ENCODE data around the gene PCDH18.
A peak's percentile ranks its signal among the peaks of the same experiment; 100 is the strongest.
"Not testable (repeated sequence)": the region's sequence is repeated elsewhere in the genome, so short reads cannot be mapped to it uniquely, and the experiment has no call there.

Gene PCDH18, protein sequence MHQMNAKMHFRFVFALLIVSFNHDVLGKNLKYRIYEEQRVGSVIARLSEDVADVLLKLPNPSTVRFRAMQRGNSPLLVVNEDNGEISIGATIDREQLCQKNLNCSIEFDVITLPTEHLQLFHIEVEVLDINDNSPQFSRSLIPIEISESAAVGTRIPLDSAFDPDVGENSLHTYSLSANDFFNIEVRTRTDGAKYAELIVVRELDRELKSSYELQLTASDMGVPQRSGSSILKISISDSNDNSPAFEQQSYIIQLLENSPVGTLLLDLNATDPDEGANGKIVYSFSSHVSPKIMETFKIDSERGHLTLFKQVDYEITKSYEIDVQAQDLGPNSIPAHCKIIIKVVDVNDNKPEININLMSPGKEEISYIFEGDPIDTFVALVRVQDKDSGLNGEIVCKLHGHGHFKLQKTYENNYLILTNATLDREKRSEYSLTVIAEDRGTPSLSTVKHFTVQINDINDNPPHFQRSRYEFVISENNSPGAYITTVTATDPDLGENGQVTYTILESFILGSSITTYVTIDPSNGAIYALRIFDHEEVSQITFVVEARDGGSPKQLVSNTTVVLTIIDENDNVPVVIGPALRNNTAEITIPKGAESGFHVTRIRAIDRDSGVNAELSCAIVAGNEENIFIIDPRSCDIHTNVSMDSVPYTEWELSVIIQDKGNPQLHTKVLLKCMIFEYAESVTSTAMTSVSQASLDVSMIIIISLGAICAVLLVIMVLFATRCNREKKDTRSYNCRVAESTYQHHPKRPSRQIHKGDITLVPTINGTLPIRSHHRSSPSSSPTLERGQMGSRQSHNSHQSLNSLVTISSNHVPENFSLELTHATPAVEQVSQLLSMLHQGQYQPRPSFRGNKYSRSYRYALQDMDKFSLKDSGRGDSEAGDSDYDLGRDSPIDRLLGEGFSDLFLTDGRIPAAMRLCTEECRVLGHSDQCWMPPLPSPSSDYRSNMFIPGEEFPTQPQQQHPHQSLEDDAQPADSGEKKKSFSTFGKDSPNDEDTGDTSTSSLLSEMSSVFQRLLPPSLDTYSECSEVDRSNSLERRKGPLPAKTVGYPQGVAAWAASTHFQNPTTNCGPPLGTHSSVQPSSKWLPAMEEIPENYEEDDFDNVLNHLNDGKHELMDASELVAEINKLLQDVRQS

DNA sequence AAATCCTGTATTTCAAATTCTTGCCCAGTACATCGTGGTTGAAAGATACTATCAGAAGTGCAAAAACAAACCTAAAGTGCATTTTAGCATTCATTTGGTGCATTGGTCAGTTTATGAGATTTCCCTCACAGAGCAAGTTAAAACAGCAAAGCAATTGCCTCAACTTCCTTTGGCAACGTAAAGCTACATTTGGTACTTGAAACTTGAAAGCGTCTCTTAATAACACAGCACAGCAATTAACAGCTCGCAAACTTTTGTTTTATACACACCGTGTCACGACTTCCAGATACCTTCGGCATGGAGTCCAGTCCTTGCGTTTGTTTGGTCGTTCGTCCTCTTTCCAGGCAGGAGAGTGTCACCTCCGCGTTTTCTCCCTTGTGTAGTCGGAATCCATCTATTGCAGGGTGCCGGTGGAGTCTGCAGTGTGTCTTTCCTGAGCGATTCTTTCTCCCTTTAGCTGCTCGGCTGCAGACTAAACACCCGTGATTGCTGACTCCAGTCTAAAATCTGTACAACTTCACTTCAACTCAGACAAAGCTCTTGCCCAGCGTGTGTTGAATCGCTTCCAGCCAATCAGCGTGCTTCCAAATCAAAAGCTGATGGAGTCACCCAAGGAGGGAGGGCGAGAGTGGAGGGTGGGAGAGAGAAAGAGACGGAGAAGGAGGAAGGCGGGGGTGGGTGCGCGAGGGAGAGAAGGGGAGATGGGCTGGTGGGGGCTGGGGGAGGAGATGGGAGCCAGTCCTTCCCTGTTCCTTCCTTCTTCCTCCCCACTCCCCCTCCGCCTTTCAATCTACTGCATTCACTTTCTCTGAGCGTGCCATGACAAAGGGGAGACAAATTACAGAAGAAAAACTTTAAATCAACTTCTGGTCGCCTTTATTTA is at the start of gene PCDH18:
Gene PCDH18 (minus strand): TSS at position 509 of the 883 bp plus-strand sequence. CDS start 406 bp downstream, at position 103.
- DNase-seq: peak; percentile 15

GRCh38 chr4:137576446-137576845 is 44.2 kb upstream of the PCDH18 start:
- DNase-seq: no peak

GRCh38 chr4:137572647-137573046 is 40.4 kb upstream of the PCDH18 start:
- DNase-seq: no peak

- no peak for DNase-seq
These were observed 39.9 kb upstream of the PCDH18 start for GRCh38 chr4:137572163-137572562.

DNA sequence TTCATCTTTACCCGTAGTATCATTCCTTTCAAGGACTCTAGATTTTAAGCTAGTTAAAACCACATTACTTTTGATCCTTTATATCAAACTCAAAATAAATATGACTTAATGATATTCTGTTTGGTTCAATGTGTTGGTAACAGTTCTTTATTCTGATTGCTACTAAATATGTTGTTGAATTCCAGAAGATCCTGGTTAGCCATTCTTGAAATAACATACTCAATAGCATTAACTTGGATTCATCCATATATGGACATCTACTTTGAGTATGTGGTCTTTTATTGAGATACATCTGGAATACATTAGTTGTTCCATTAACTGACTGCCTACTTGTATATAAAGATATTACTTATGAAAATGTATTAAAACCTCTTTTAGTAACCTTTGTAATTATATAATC is 27.5 kb upstream of the PCDH18 start:
- no peak for DNase-seq

DNA sequence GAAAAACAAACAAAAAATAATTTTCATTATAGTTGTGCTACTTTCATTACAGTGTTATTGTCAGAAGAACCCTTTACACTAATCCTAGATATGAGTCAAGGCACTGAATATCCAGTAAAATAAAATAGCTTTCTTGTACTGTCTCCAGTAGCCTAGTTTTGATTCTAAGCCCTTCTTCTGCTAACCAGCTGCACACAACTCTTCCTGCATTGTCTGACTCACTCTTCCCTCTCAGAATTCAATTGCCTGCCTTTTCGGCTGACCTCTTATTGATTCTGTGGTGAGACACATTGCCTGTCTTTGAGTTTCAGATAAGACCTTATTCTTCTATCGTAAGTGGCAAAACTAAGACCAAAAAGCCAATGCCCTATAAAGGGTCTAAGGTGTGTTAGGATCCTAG is 26.7 kb upstream of the PCDH18 start:
- DNase-seq: no peak

DNA sequence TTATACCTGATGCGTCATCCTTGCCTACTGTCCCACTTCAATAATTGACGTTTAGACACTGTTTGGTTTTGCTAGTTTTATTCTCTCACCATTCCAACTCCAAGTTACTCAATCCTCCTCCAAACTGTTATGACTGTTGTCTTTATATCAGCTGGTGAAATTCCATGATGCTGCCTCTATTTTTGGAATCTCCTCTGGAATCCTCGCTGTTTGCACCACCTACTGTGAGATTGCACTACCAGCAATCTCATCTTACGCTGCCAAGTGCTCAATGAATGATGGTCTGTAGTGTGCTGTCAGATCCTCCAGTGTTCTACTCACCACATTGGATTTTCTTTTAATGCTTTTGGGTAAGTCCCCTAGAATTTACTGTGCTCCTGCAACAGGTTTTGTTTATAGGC is 13.2 kb upstream of the PCDH18 start:
- no peak for DNase-seq

DNA sequence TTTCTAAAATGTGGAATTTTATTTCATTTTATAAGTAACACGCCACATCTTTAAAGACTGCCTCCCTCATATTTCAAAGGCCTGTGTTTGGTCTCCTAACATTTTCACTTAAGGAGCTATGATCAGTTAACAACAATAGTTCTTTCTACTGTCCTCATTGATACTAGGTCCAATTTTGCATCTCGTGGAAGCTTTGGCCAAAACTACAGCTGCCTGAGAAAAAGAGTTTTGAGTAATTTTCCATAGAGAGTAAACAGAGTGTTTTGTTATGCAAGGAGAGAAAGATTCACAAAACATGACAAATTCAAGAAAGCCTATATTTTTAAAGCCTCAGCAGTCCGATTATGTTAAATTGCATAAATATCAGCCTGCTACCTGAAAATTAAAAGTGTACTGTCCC is 11.4 kb upstream of the PCDH18 start:
- no peak for DNase-seq

- no peak for DNase-seq
These were observed 10.9 kb upstream of the PCDH18 start for GRCh38 chr4:137543198-137543597.

DNA sequence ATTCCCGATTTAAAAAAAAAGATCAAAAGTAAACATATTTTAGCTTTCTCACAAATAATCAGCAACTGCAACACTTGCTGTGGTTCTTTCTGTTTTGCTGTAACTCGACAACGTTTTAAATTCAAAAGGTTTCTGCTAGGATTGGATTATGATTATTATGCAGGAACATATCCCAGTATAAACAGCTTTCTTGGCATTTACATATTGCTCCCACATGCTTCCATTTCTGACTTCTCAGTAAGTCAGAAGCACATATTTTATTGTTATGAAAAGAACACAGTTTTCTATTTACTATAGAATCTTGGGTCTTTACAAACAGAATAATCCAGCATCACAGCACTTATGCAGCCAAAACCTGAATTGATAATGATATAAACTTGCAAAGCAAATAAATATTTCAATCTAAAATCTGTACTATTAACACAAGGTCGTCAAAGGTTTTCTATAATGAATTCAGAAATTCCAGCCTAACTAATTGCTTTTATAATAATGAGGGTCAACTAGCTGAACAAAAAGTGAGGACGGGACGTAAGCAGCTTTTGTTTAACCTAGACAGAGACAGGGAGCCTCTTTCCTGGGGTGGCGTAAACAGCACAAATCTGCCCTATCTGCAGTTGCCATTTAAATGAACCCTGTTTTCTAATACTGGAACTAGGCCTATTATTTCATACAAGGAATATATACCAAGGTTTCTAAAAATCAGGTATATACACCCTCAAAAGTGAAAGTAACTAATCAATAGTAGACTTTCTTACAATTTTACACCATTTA is 9.8 kb upstream of the PCDH18 start:
- DNase-seq: no peak

DNA sequence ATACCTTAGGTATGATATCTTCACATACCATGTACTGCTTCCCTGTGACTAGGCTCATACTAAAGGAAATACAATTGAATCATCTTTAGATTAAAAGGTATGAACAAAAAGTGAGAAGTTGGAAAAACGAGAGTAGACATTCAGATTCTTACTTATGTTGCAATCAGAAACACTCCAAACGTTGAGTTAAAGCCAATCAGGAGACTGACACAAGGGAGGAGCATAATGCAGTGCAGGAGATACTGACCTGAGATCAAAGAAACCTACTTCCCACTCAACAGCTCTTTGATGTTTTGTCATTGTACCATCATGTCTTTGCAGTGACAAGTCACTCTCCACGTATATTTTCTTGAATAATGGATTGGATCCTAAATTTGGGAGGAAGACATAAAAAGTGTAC is 8.9 kb upstream of the PCDH18 start:
- no peak for DNase-seq

DNA sequence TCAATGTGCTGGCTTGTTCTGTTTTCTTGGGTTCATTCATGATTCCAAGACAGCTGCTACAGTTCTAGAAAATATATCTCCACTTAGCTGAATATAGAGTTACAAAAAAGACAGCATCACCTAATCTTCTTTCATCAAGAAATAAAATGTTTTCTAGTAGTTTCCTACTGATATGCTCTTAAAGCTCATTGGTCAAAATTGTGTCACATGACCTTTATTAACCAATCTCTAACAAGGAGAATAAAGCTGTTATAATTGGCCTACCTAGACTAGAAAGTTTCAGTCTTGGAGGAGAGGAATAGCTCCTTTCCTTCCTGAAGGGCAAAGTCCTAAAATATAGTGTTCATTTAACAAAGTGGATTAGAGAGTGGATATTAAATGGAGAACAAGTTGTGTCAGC is 8.1 kb upstream of the PCDH18 start:
- no peak for DNase-seq

DNA sequence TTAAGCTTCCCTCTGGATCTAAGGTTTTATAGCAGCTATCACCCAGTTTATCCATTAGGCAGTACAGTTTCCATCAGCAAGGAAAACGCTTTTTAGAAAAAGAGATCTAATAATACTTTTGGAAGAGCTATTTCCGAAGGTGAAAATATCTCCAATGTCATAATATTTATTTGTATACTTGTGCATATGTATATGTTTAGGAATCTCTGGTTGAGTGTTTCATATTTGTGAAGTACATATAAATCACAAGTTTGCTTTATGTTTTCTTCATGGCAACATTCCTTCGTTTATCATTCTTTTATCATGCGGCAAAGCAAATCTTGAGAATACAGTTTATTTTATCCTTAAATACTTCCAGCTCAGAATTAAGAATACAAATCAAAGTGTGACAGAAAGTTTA is 6.2 kb upstream of the PCDH18 start:
- no peak for DNase-seq

GRCh38 chr4:137537807-137538206 is 5.5 kb upstream of the PCDH18 start:
- DNase-seq: not testable (repeated sequence)

DNA sequence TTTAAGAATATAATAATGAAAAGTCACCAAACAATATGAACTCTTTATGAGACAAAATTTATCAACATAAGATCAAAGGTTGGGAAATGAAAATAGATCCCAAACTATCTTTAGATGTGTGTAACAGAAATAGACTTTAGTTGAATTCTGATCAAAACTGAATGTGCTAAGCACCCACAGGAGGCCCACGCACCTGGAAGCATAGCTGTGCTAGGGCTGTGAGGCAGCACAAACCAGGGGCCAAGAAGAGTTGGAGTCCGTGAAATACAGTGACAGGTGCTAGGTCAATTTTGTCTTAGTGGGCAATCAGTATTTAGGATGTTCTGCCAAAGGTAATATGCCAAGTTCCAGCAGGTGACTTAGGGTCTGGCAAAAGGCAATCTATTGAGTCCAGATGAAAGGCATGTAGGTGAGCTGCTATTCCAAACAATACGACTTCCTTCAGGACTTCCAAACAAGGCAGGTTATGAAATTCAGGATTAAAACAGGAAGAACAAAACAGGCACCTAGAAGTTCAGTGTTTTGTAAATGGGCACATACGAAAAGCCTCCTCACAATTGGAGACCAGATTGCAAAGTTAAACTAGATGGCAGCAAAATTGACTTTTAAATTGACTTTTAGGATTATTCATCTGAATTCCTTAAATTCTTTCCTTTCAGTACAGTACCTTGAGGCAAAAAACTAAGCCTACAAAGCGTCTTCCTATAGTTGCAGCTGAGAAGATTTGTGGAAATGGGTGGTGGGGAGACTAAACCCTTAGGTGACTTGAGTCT is 4.7 kb upstream of the PCDH18 start:
- DNase-seq: no peak

- DNase-seq: no peak
These were observed 3.4 kb upstream of the PCDH18 start for GRCh38 chr4:137535718-137536117.

- DNase-seq: no peak
These were observed 2.2 kb upstream of the PCDH18 start for GRCh38 chr4:137534516-137534915.

DNA sequence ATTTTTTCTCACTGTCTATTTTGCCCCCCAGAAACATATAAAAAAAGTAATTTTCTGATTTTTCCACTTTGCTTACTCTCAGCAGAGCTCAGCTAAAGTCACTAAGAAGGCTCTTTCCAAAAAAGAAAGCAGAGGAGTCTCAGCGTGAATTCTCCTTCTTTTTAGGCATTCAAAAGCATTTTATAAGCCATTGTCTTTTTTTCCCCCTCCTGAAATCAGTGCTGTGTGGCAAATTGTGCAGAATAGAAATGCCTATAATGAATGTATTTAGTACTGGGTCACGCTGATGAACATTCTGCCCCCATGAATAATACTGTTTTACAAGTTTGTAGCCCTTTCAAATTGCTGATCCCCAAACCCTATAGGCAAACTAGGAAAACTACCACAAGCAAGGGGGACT is 1.6 kb upstream of the PCDH18 start:
- no peak for DNase-seq

DNA sequence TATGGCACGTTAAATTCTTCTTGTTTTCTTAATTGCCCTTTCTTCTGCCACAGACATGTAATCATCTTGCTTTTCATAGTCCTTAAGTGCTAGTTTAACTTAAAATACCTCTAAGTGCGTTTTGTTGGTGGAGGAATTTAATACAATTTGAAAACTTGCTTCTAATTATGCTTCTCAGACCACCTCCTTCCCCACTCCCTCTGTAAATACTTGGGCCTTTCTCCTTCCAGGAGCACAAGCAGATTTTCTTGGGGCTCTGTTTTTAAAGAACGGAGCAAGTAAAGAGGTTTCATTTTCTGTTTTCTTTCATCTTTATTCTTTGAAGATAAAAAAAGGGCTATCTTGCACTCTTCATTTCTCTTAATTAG is 559 bp upstream of the PCDH18 start:
- no peak for DNase-seq

- no peak for DNase-seq
These were observed 917 bp downstream of the PCDH18 start for GRCh38 chr4:137531168-137531985.
